Stimulated activated CD4-positive, alpha-beta T cell treated with anti-CD3 and anti-CD28 coated beads, Interleukin-4, amount 100 ng/mL, for 4 hours (primary cell): ENCODE results near the gene N4BP3.

Experiments
- DNase-seq, 2 experiments: peaks; one replicate each; pipeline ENCODE4 v3.0.0-alpha.2; 2020

The N4BP3 gene

GRCh38 chr5:178103612-178104011 lies 9.7 kb upstream of the N4BP3 start:
- no peak for DNase-seq

DNA sequence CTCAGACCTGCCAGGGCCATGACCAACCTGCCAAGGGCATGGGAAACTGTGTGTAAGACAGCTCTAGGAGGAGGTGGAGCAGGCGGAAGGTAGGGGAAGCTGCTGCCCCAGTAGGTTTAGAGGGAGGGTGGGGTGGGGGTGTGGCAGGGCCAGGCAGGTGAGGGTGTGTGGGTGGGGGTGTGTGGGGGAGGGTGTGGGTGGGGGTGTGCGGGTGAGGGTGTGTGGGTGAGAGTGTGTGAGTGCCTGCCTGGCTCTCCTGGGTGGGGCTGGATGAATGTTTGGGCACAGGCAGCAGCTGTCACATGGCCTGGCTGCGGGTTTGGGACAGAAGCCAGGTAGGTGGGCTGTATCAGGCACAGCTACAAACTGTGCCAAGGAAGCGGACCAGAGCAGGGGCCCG lies 8.8 kb upstream of the N4BP3 start:
- no peak for DNase-seq

DNA sequence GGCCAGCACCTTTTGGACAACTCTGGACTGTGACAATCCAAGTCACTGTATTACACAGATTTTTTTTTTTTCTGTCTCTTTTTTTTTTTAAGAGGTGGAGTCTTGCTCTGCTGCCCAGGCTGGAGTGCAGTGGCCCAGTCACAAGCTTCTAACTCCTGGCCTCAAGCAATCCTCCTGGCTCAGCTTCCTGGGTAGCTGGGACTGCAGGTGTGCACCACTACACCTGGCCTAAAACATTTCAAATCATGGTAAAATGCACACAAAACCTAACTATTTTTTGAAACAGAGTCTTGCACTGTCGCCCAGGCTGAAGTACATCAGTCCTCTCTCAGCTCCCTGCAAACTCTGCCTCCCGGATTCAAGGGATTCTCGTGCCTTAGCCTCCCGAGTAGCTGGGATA lies 7.2 kb upstream of the N4BP3 start:
- DNase-seq = no peak

DNA sequence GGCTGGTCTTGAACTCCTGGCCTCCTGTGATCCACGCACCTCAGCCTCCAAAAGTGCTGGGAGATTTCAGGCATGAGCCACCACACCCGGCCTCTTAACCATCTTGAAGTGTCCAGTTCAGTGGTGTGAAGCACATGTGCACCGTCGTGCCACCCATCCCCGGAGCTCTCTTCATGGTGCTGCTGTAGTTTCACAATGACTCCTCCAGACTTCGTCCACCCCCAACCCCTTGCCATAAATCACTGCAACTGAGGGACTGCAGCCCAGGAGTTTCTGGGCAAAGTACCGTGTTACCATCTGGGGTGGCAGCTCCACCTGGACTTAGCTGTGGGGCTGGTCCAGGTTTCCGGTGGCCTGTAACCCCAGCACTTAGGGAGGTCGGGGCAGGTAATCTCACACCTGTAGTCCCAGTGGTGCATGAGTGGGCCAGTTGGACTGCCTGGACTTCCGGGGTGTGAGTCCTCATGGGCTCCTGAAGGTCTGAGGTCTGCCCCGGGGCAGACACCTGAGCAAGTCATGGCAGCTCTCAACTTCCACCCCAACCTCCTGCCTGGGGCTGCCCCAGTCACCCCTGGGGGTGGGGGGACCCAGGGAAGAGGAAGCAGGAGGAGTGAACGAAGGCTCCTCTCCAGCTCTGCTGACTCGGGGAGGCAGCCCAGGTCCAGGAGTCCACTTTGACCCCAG lies 6.6 kb upstream of the N4BP3 start:
- no peak for DNase-seq

DNA sequence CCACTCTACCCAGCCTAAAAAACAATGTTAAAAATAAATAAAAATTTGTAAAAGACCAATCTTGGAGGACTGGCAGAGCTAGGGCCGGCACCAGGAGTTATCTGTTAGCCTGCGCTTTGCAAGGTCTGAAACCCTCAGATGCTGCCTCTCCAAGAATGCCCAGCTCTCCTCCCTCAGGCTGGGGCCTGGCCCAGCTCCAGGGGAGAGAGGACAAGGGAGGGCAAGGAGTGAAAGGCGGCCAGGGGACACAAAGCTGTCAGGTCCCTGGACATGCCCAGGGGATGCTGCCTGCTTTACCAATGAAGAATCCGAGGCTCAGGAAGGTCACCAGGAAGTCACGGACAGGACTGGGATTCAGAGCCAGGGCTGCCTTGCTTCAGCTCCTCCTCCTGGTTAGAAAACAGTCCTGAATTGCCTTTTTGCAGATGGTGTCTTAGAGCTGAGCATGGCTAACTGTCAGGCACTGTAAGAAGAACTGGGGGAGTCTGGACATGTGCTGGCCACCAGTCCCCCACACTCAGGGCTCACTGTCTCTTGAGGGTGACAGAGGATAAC lies 5.5 kb upstream of the N4BP3 start:
- DNase-seq = no peak

DNA sequence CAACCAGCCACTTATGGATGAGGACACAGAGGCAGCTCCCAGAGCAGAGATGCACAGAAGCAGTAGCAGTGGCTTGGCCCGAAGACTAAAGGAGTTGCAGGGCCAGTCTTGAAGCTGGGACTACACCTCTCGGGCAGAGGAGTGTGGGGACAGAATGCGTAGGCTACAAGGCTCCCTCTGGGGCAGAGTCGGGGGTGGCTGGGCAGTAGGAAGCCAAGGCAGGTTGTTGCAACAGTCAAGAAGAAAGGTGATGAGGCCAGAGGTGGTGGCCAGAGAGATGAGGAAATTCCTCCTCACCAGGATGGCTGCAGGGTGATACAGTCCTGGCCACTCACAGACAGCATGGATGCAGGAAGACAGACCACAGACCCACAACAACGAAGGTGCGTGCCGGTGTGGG lies 4.9 kb upstream of the N4BP3 start:
- no peak for DNase-seq

GRCh38 chr5:178108966-178109365 lies 4.4 kb upstream of the N4BP3 start:
- no peak for DNase-seq

DNA sequence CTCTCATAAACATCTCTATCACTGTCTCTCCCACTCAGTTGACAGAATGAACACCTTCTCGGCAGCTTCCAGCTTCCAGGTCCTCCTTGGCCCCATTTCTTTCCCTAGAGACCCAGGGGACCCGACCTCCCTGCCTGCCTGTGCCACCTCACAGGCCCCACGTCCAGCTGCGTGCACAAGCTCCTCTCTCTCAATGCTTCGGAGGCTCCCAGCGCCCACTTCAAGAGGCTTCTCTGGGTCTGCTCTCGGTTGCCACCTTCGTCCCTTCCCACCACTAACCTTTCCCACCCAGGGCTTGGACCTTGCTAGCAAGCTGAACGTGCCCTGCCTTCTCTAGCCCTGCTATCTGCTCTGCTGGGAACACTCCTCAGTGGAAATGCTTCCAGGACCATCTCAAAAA lies 2.8 kb upstream of the N4BP3 start:
- no peak for DNase-seq

DNA sequence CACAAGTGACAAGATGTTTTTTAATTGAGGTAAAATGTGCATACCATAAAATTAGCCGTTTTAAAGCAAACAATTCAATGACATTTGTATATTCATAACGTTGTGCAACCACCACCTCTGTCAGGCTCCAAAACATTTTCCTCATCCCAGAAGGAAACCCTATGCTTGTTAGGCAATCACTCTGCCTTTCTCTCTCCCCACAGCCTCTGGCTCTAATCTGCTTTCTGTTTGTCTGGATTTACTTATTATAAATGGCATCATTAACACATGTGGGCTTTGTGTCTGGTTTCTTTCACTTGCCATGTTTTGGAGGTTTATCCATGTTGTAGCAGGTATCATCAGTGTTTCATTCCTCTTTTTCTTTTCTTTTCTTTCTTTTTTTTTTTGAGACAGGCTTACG lies 1.4 kb upstream of the N4BP3 start:
- DNase-seq = no peak

GRCh38 chr5:178112545-178112944 lies 787 bp upstream of the N4BP3 start:
- no peak for DNase-seq

- peak in 1 of 2 experiments; percentile 28 for DNase-seq
These were observed 551 bp downstream of the N4BP3 start for GRCh38 chr5:178113841-178114324.

DNA sequence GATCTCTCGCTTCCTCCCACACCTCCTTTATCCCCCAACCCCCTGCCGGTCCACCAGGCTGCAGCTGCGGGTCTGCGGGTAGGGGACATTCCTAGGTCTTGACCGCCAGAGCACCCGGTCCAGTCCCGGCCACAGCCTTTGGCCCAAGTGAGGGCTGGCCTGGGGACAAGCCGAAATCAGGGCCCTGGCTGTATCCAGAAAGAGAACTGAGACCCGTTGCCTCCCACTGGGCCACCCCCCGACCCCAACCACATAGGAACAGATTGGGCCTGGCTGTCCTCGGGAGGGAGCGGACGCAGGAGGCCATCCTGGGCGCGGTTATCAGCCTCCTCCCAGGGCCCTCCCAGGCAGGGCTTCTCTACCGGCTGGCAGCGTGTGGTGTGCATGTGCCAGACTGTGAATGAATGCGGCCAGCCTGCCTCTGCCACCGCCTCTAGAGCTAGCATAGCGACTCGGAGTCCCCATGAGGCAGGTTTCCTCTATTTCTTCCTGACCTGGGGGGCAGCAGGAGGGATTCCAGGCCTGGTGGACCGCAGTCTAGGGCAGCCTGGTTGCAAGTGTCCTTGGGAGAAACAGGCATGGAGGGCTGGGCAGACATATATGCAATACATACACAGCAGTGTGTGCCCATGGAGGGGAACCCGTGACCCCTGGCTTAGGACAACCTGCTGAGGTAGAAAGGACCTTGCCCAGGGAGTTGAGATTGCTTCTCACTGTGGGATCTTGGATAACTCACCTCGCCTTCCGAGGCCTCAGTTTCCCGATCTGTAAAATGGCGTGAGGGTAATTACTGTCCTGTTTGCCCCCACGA lies 1.2 kb downstream of the N4BP3 start:
- peak; percentile 35 for DNase-seq

DNA sequence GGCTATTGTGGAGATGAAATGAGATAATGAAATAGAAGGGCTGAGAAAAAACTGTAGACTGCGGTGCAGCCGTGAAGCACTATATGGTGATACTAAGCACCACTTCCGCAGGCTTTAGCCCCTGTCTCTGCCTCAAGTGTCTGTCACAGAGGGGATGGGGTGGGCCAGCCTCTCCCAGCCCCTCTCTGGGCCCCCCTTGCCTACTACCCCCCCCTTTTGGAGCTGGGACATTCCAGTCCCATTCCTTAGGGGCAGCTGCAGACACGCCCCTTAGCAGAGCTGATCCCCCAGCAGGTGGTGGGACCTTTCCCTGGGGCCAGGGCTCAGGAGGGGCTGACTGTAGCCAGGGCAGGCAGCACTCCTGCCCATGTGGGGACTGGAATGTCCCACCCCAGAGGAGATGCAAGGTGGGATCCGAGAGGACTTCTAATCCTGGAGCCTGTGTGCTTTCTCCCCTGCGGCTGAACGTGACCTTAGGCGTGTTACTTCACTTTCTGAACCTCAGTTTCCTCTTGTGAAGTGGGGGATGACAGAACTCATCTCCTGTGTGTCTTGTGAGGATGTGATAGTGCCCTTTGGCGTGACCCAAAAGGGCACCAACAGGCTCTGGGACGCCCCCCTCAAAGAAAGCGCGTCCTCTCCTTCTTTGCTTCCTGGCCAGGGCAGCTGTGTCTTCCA lies 1.9 kb downstream of the N4BP3 start:
- no peak for DNase-seq

DNA sequence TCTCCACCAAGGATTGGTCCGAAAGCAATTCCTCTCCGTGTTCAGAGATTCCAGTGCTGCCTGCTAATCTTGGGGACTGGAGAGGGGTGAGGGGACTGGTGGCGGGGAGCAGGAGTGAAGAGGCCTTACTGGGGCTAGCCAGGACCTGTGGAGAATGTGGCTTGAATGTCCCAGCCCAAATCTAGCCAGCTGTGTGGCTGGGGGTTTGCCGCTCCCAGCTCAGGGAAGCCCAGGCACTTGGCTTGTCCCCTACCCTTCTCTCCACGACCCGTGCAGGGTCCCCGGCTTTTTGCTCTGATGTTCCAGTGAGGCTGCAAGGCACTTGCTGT lies 2.4 kb downstream of the N4BP3 start:
- no peak for DNase-seq

GRCh38 chr5:178116143-178116885 lies 3.0 kb downstream of the N4BP3 start:
- DNase-seq = peak; percentile 39 to 76

- DNase-seq = no peak
These were observed 4.8 kb downstream of the N4BP3 start for GRCh38 chr5:178117923-178118701.

DNA sequence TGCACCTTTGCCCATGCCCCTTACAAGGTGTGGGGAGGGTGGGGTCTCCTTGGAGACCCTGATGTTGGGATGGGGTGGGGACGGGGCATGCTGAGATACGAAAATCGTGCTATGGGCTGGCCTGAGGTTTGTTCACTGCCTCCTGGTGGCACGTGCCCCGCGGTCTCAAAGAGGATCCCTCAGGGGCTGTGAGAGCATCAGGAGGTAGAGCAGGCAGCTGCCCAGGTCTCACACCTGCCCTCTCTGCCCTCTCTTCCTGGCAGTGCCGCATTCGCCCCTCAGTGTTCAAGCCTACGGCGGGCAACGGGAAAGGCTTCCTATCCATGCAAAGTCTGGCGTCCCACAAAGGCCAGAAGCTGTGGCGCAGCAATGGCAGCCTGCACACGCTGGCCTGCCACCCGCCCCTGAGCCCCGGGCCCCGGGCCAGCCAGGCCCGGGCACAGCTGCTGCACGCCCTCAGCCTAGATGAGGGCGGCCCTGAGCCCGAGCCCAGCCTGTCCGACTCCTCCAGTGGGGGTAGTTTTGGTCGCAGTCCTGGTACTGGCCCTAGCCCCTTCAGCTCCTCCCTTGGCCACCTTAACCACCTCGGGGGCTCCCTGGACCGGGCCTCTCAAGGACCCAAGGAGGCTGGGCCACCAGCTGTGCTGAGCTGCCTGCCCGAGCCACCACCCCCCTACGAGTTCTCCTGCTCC lies 6.7 kb downstream of the N4BP3 start:
- no peak for DNase-seq

- DNase-seq = peak; percentile 70 to 79
These were observed 7.5 kb downstream of the N4BP3 start for GRCh38 chr5:178120607-178121357.

GRCh38 chr5:178121391-178122276 lies 8.3 kb downstream of the N4BP3 start:
- DNase-seq = no peak

DNA sequence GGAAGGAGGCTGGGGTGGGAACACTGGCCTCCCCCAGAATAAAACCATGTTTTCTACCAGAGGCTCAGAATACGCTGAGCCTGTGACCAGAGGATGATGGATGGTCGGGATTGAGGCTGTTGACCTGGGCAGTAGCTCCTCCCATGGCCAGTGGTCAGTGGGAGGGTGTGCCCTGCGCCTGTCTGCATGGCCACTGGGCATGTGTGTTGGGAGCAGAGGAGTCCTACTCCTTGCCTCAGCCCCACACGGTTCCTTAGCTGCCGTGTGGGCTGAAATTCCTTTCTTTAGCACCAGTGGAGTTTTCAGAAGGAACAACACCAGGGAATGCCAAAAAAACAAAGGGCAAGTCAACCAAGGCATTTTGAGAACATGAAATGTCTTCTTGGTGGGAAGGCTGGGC lies 9.0 kb downstream of the N4BP3 start:
- no peak for DNase-seq
